Adipocyte (in vitro differentiated cells): ENCODE results near the gene DRAP1.
"Not testable (repeated sequence)": the region's sequence is repeated elsewhere in the genome, so short reads cannot be mapped to it uniquely, and the experiment has no call there.

Experiments used
- DNase-seq: peaks from one replicate; pipeline ENCODE4 v3.0.0-alpha.2; 2015; ENCODE audit warnings: low read depth
- H3K27me3 ChIP-seq: replicated peaks from 2 replicates; pipeline ENCODE4 v1.7.0; 2013; ENCODE audit warnings: mild to moderate bottlenecking, low read length, moderate library complexity; ENCODE audit not compliant: control insufficient read depth, insufficient read depth
- H3K36me3 ChIP-seq: 2 replicates; pipeline ENCODE4 v1.7.0; 2013; ENCODE audit warnings: low read length, mild to moderate bottlenecking, moderate library complexity; ENCODE audit not compliant: control insufficient read depth, insufficient read depth, severe bottlenecking
- H3K4me1 ChIP-seq: 2 replicates; pipeline ENCODE4 v1.7.0; 2013; ENCODE audit warnings: mild to moderate bottlenecking, low read length, moderate library complexity; ENCODE audit not compliant: control insufficient read depth, insufficient read depth
- H3K4me3 ChIP-seq: 2 replicates; pipeline ENCODE4 v1.7.0; 2013; ENCODE audit warnings: mild to moderate bottlenecking, low read length, moderate library complexity
- H3K9ac ChIP-seq: 2 replicates; pipeline ENCODE4 v1.7.0; 2013; ENCODE audit warnings: mild to moderate bottlenecking, low read length, moderate library complexity
- H3K9me3 ChIP-seq: 2 replicates; pipeline ENCODE4 v1.7.0; 2013; ENCODE audit warnings: mild to moderate bottlenecking, low read length, moderate library complexity; ENCODE audit not compliant: control insufficient read depth

Gene DRAP1

GRCh38 chr11:65944767-65945166 lies 25.5 kb downstream of the DRAP1 start:
- Histone ChIP-seq H3K9ac (no peak overlapping the region), H3K36me3 (no peaks in the 10 kb centered on the region), H3K4me1 (peaks cover 4% of the 10 kb centered on the region), H3K27me3 (no peaks in the 10 kb centered on the region), H3K9me3 (no peaks in the 10 kb centered on the region), H3K4me3 (no peak overlapping the region)
- no peak for DNase-seq

GRCh38 chr11:65945430-65945911 lies 26.2 kb downstream of the DRAP1 start, which contains the start of gene TSGA10IP:
TSS of gene TSGA10IP (plus strand) at chr11:65945480. CDS start at chr11:65945676, 196 bp downstream.
- DNase-seq = no peak
- H3K4me3 ChIP-seq = no peak within 1 kb of the TSS

GRCh38 chr11:65945941-65946558 lies 26.8 kb downstream of the DRAP1 start:
- H3K4me3 ChIP-seq = no peak overlapping the region
- no peaks in the 10 kb centered on the region for H3K27me3 ChIP-seq
- H3K4me1 ChIP-seq = peaks cover 4% of the 10 kb centered on the region
- H3K36me3 ChIP-seq = no peaks in the 10 kb centered on the region
- no peak overlapping the region for H3K9ac ChIP-seq
- DNase-seq = no peak
- no peaks in the 10 kb centered on the region for H3K9me3 ChIP-seq

More at GRCh38 chr11:65945430-65945911, 26.2 kb downstream of the DRAP1 start, which contains the start of gene TSGA10IP:
- Histone ChIP-seq H3K9me3 (no peaks in the 10 kb centered on the region), H3K36me3 (no peaks in the 10 kb centered on the region), H3K4me1 (peaks cover 4% of the 10 kb centered on the region), H3K27me3 (no peaks in the 10 kb centered on the region), H3K9ac (no peak within 1 kb of the TSS)

GRCh38 chr11:65946655-65947054 lies 27.4 kb downstream of the DRAP1 start:
- Histone ChIP-seq H3K36me3 (no peaks in the 10 kb centered on the region), H3K9ac (no peak overlapping the region), H3K4me3 (no peak overlapping the region), H3K27me3 (no peaks in the 10 kb centered on the region), H3K4me1 (peaks cover 2% of the 10 kb centered on the region), H3K9me3 (no peaks in the 10 kb centered on the region)
- DNase-seq = no peak

GRCh38 chr11:65947133-65947532 lies 27.9 kb downstream of the DRAP1 start:
- Histone ChIP-seq H3K9ac (no peak overlapping the region), H3K36me3 (no peaks in the 10 kb centered on the region), H3K4me1 (no peaks in the 10 kb centered on the region), H3K27me3 (no peaks in the 10 kb centered on the region), H3K4me3 (no peak overlapping the region), H3K9me3 (no peaks in the 10 kb centered on the region)
- no peak for DNase-seq

GRCh38 chr11:65947603-65948125 lies 28.4 kb downstream of the DRAP1 start:
- H3K27me3 ChIP-seq = no peaks in the 10 kb centered on the region
- H3K36me3 ChIP-seq = no peaks in the 10 kb centered on the region
- no peaks in the 10 kb centered on the region for H3K9me3 ChIP-seq

GRCh38 chr11:65950711-65951110 lies 31.5 kb downstream of the DRAP1 start:
- H3K4me3 ChIP-seq, H3K36me3 ChIP-seq, H3K27me3 ChIP-seq, H3K9ac ChIP-seq, H3K4me1 ChIP-seq, DNase-seq, H3K9me3 ChIP-seq: not testable (repeated sequence)

More at GRCh38 chr11:65947603-65948125, 28.4 kb downstream of the DRAP1 start:
- Histone ChIP-seq H3K4me3 (no peak overlapping the region), H3K9ac (no peak overlapping the region), H3K4me1 (no peaks in the 10 kb centered on the region)
- no peak for DNase-seq

- not testable (repeated sequence) for H3K9me3 ChIP-seq, H3K9ac ChIP-seq, H3K4me3 ChIP-seq, DNase-seq, H3K36me3 ChIP-seq, H3K27me3 ChIP-seq, H3K4me1 ChIP-seq
These were observed 32.4 kb downstream of the DRAP1 start for GRCh38 chr11:65951641-65952040.

GRCh38 chr11:65952052-65952521 lies 32.9 kb downstream of the DRAP1 start:
- no peak overlapping the region for H3K4me3 ChIP-seq
- no peaks in the 10 kb centered on the region for H3K4me1 ChIP-seq
- H3K9ac ChIP-seq = no peak overlapping the region
- H3K9me3 ChIP-seq = no peaks in the 10 kb centered on the region
- H3K27me3 ChIP-seq = no peaks in the 10 kb centered on the region
- no peaks in the 10 kb centered on the region for H3K36me3 ChIP-seq
- DNase-seq = no peak

- Histone ChIP-seq H3K9me3 (no peaks in the 10 kb centered on the region), H3K9ac (no peak overlapping the region), H3K36me3 (no peaks in the 10 kb centered on the region), H3K27me3 (no peaks in the 10 kb centered on the region), H3K4me1 (no peaks in the 10 kb centered on the region), H3K4me3 (no peak overlapping the region)
- DNase-seq = no peak
These were observed 34.2 kb downstream of the DRAP1 start for GRCh38 chr11:65953471-65953870.

- Histone ChIP-seq H3K9me3 (no peaks in the 10 kb centered on the region), H3K27me3 (no peaks in the 10 kb centered on the region), H3K9ac (no peak overlapping the region), H3K4me3 (no peak overlapping the region), H3K36me3 (no peaks in the 10 kb centered on the region), H3K4me1 (no peaks in the 10 kb centered on the region)
- no peak for DNase-seq
These were observed 35.5 kb downstream of the DRAP1 start for GRCh38 chr11:65954771-65955170.
